ENCODE results near the gene MDK.

Gene MDK

DNA sequence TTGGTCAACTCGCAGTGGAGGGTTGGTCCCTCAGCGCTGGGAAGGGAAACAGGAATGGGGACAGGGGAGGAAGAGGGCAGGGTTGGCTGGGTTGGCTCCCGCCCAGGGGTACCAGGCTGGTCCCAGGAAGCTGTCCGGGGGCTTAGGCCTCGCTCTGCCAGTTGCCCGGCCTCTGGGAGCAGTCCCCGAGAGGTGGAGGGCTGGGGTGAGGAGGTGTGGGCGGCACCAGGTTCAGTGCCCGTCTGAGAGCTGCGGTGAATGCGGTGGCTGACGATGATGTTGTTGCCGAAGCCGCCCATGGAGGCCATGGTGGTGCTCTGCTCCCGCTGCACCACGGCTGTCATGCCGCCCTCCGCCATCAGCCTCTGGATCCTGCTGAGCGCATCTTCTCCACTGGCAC lies 16.1 kb downstream of the MDK start:
- no peak for DNase-seq (ENCODE audit: low read depth in 1 of 2, low spot score in 1 of 2)
- Histone ChIP-seq H3K4me3 (replicated peaks; ENCODE audit: insufficient read depth, low read length) (no peak overlapping the region), H3K27ac (replicated peaks) (no peak overlapping the region), H3K27me3 (ENCODE audit: insufficient read depth, poor library complexity, severe bottlenecking) (no peaks in the 10 kb centered on the region)
- TF ChIP-seq, protein P1, sequence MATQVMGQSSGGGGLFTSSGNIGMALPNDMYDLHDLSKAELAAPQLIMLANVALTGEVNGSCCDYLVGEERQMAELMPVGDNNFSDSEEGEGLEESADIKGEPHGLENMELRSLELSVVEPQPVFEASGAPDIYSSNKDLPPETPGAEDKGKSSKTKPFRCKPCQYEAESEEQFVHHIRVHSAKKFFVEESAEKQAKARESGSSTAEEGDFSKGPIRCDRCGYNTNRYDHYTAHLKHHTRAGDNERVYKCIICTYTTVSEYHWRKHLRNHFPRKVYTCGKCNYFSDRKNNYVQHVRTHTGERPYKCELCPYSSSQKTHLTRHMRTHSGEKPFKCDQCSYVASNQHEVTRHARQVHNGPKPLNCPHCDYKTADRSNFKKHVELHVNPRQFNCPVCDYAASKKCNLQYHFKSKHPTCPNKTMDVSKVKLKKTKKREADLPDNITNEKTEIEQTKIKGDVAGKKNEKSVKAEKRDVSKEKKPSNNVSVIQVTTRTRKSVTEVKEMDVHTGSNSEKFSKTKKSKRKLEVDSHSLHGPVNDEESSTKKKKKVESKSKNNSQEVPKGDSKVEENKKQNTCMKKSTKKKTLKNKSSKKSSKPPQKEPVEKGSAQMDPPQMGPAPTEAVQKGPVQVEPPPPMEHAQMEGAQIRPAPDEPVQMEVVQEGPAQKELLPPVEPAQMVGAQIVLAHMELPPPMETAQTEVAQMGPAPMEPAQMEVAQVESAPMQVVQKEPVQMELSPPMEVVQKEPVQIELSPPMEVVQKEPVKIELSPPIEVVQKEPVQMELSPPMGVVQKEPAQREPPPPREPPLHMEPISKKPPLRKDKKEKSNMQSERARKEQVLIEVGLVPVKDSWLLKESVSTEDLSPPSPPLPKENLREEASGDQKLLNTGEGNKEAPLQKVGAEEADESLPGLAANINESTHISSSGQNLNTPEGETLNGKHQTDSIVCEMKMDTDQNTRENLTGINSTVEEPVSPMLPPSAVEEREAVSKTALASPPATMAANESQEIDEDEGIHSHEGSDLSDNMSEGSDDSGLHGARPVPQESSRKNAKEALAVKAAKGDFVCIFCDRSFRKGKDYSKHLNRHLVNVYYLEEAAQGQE (IDR thresholded peaks at IDR 0.05; ENCODE audit: insufficient replicate concordance, low read depth): no peak
- TF ChIP-seq POLR2AphosphoS5 (IDR thresholded peaks at IDR 0.05; ENCODE audit: low read depth) (no peak), GABPA (IDR thresholded peaks at IDR 0.05; ENCODE audit: low read depth) (no peak), SPI1 (IDR thresholded peaks at IDR 0.05; ENCODE audit: borderline replicate concordance, low read depth) (no peak)
- TF ChIP-seq, protein P2, sequence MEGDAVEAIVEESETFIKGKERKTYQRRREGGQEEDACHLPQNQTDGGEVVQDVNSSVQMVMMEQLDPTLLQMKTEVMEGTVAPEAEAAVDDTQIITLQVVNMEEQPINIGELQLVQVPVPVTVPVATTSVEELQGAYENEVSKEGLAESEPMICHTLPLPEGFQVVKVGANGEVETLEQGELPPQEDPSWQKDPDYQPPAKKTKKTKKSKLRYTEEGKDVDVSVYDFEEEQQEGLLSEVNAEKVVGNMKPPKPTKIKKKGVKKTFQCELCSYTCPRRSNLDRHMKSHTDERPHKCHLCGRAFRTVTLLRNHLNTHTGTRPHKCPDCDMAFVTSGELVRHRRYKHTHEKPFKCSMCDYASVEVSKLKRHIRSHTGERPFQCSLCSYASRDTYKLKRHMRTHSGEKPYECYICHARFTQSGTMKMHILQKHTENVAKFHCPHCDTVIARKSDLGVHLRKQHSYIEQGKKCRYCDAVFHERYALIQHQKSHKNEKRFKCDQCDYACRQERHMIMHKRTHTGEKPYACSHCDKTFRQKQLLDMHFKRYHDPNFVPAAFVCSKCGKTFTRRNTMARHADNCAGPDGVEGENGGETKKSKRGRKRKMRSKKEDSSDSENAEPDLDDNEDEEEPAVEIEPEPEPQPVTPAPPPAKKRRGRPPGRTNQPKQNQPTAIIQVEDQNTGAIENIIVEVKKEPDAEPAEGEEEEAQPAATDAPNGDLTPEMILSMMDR (IDR thresholded peaks at IDR 0.05; ENCODE audit: insufficient read depth, low read length): no peak

DNA sequence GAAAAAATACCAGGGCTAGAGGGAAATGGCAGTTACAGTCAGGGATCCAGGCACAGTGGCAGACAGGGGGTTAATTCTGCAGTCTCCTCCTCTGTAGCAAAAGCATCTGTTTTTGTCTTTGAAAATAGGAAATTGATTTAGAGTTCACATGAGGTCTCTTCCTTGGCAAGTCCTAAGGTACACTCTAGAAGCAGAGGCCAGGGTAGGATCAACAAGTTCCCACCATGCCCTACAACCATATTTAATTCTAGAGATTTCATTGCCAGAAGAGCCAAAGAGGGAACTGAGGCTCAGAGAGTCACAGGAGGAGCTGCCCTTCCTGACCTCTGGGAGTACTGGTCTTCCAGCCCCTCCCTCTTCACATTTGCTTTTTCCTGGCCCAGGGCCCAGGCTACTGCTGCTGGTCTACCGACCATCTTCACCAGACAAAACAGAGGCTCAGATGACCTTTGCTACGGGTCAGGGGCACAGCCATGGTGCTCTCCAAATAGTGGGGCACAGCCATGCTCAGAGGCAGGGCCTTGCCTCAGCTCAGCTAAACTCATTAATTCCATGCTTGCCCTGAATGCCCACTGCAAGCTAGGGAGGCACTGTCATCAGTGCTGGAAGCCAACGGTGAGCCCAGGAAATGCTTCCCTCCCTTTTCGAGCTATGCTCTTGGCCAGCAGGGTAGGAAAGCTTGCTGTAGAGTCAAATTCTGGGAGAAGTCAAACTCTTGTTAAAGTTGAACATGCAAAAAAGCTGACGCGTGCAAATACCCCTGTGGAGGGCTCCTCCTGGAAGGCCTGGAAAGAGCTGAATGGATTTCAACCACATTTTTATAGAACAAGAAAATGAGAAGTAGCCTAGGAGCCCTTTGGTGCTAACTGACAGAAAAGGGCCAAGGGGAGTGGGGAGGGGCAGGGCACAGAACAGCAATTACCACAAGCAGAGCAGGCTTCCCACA lies 21.8 kb downstream of the MDK start:
- DNase-seq (ENCODE audit: low read depth in 1 of 2, low spot score in 1 of 2): no peak
- Histone ChIP-seq H3K27ac (replicated peaks) (no peak overlapping the region), H3K27me3 (ENCODE audit: insufficient read depth, poor library complexity, severe bottlenecking) (no peaks in the 10 kb centered on the region), H3K4me3 (replicated peaks; ENCODE audit: insufficient read depth, low read length) (no peak overlapping the region)
- TF ChIP-seq, protein P2 (IDR thresholded peaks at IDR 0.05; ENCODE audit: insufficient read depth, low read length): no peak
- TF ChIP-seq POLR2AphosphoS5 (IDR thresholded peaks at IDR 0.05; ENCODE audit: low read depth): no peak
- TF ChIP-seq GABPA (IDR thresholded peaks at IDR 0.05; ENCODE audit: low read depth): no peak
- TF ChIP-seq, protein P1 (IDR thresholded peaks at IDR 0.05; ENCODE audit: insufficient replicate concordance, low read depth): no peak
- TF ChIP-seq SPI1 (IDR thresholded peaks at IDR 0.05; ENCODE audit: borderline replicate concordance, low read depth): no peak

DNA sequence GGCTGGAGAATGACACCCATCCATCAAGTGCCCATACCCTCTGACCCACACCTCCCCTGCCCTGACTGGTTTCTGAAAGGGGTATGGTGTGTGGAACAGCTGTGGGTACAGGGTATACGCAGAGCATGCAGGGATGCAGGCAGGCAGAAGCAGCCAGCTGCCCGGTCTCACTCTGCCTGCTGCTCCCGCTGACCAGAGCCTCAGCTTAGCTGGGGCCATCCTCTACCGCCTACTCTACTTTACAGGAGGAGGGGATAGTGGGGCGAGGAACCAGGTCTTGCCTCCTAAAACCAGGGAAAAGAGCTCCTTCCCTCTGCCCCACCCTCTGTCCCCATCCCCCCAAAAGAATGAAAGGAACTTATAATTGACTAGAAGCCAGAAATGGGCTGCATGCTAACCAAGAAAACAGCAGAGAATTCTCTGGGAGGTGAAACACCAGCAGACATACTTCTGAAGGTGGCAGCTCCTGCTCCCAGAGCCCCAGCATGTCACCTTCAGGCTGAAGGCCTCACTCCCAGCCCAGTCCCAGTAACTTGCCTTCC lies 23.1 kb downstream of the MDK start:
- Histone ChIP-seq H3K27me3 (ENCODE audit: insufficient read depth, poor library complexity, severe bottlenecking) (no peaks in the 10 kb centered on the region), H3K4me3 (replicated peaks; ENCODE audit: insufficient read depth, low read length) (no peak overlapping the region), H3K27ac (replicated peaks) (no peak overlapping the region)
- no peak for DNase-seq (ENCODE audit: low read depth in 1 of 2, low spot score in 1 of 2)
- no peak for TF ChIP-seq SPI1 (IDR thresholded peaks at IDR 0.05; ENCODE audit: borderline replicate concordance, low read depth)

DNA sequence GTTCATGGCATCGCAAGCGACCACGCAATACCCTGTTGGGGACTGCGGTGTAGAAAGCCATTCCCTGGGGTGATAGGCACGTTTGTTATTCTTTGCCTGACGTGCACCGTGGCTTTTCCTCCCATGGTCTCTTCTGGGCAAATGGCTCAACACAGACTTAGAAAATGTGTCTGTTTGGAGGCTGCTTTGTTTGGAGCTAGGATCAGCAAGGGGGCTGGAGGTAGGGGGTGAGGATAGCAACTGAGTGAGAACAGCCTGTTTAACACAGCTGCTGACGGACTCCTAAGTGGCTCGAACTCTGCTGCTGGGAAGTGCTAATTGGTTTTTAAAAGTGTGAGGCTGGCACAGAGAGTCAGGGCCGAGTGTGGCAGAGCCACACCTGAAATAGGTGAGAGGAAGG lies 26.2 kb downstream of the MDK start:
- DNase-seq (ENCODE audit: low read depth in 1 of 2, low spot score in 1 of 2): no peak
- no peak for TF ChIP-seq POLR2AphosphoS5 (IDR thresholded peaks at IDR 0.05; ENCODE audit: low read depth)
- TF ChIP-seq, protein P2 (IDR thresholded peaks at IDR 0.05; ENCODE audit: insufficient read depth, low read length): no peak
- no peak overlapping the region for H3K27ac ChIP-seq (replicated peaks)

More for the DNA sequence above, 26.2 kb downstream of the MDK start:
- Histone ChIP-seq H3K27me3 (ENCODE audit: insufficient read depth, poor library complexity, severe bottlenecking) (no peaks in the 10 kb centered on the region), H3K4me3 (replicated peaks; ENCODE audit: insufficient read depth, low read length) (no peak overlapping the region)

Data from HL-60 (cell line).